SW480 (cell line): ENCODE measurements around the gene CAMLG.
"Not testable (repeated sequence)": the region's sequence is repeated elsewhere in the genome, so short reads cannot be mapped to it uniquely, and the experiment has no call there.

Experiments
- DNase-seq: peaks from one replicate; pipeline ENCODE4 v3.0.0-alpha.2; 2016; ENCODE audit warnings: low spot score

Gene CAMLG

GRCh38 chr5:134738133-134738962, at the start of gene CAMLG:
TSS of gene CAMLG (plus strand) at chr5:134738548. CDS start at chr5:134738621, 73 bp downstream.
- DNase-seq, result peak; percentile 98

- not testable (repeated sequence) for DNase-seq
Measured at GRCh38 chr5:134690144-134690543, 48.2 kb upstream of the CAMLG start.

GRCh38 chr5:134692722-134693121, 45.6 kb upstream of the CAMLG start:
- no peak for DNase-seq

GRCh38 chr5:134708301-134708700, 30.0 kb upstream of the CAMLG start:
- no peak for DNase-seq

DNA sequence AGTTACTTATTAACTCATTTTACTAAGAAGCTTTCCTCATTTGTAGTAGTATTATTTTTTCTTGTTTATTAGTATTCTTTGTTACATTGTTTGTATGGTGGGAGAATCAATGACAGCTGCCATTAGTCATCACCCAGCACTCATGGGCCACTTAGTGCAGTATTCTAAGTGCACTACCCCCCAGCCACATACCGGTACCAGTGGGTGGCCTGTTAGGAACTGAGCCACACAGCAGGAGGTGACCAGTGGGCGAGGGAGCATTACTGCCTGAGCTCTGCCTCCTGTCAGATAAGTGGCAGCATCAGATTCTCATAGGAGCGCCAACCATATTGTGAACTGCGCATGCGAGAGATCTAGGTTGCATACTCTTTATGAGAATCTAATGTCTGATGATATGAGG, 24.2 kb upstream of the CAMLG start:
- DNase-seq, result no peak

DNA sequence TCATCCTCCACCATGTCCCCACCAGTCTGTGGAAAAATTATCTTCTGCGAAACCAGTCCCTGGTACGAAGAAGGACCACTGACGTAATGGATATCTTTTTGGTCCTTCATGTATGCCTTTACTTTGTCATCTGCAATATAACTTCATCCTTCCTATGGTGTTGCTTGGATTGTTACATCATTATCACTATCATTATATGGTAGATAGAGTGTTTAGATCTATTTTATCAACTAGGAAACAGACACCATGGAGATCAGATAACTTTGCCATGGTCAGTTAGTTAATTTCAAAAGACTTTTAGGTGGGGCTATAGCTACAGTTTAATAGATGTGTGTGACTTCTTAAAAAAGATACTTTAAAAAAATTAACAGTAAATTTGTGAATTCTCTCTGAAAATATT, 23.8 kb upstream of the CAMLG start:
- DNase-seq, result no peak

DNA sequence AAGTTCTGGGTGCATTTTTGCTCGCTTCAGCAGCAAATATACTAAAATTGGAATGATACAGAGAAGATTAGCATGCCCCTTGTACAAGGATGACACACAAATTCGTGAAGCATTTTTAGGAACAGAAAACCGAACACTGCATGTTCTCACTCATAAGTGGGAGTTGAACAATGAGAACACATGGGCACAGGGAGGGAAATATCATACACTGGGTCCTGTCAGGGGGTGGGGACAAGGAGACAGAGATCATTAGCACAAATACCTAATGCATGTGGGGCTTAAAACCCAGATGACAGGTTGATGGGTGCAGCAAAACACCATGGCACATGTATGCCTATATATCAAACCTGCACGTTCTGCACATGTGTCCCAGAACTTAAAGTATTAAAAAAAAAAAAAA, 22.9 kb upstream of the CAMLG start:
- not testable (repeated sequence) for DNase-seq

DNA sequence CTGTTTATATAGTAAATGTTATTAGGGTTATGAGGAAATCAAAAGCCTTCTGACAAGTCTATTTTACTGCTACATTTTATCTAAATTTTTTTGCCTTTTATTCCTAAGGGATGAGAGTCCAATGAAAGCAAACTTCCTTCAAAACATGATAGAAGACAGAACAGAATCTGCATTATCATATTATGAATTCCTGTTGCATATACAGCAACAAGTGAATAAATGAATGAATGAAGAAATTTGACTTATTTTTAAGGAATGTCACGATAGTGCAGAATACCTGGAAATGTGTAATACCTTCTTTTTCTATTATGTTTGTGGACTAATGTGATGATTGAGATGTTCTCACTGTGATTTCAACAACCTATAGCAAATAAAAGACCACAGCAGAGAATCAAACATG, 13.5 kb upstream of the CAMLG start:
- DNase-seq, result no peak

- DNase-seq, result no peak
Measured at GRCh38 chr5:134732819-134733218, 5.5 kb upstream of the CAMLG start.

DNA sequence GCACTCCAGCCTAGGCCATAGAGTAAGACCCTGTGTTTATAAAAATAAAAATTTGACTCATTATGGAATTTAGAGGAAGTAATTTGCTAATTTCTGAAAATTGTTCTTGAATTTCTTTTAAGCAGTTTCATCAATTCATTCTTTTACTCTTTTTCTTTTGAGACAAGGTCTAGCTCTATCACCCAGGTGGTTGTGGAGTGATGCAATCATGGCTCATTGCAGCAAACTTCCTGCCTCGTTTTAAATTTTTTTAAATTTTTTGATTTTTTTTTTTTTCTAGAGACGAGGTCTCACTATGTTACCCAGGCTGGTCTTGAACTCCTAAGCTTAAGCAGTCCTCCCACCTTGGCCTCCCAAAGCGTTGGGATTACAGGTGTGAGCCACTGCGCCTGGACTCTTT, 3.1 kb upstream of the CAMLG start:
- no peak for DNase-seq

GRCh38 chr5:134736173-134736812, 2.1 kb upstream of the CAMLG start:
- DNase-seq, result no peak

- DNase-seq, result peak; percentile 90
Measured at GRCh38 chr5:134738963-134739661, 764 bp downstream of the CAMLG start.

GRCh38 chr5:134741052-134741451, 2.7 kb downstream of the CAMLG start:
- no peak for DNase-seq

- no peak for DNase-seq
Measured at GRCh38 chr5:134742134-134742533, 3.8 kb downstream of the CAMLG start.

DNA sequence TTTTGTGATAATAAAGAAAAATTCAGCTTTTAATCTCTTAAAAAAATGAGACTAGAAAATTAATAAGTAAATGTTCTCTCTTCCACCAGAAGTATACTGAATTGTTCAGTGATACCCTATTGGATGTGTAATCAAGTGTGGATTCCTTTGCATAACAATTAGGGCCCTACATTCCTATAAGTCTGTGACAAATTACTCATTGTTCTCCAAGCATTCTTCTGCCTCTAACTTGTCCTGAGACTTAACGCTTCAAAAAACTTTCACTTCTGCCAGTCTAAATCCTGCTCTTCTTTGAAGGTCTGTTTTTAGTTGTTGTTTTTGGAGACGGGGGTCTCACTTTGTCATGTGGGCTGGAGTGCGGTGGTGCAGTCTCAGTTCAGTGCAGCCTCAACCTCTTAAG, 11.1 kb downstream of the CAMLG start:
- DNase-seq, result no peak

GRCh38 chr5:134758176-134758503, 19.8 kb downstream of the CAMLG start:
- DNase-seq, result no peak

DNA sequence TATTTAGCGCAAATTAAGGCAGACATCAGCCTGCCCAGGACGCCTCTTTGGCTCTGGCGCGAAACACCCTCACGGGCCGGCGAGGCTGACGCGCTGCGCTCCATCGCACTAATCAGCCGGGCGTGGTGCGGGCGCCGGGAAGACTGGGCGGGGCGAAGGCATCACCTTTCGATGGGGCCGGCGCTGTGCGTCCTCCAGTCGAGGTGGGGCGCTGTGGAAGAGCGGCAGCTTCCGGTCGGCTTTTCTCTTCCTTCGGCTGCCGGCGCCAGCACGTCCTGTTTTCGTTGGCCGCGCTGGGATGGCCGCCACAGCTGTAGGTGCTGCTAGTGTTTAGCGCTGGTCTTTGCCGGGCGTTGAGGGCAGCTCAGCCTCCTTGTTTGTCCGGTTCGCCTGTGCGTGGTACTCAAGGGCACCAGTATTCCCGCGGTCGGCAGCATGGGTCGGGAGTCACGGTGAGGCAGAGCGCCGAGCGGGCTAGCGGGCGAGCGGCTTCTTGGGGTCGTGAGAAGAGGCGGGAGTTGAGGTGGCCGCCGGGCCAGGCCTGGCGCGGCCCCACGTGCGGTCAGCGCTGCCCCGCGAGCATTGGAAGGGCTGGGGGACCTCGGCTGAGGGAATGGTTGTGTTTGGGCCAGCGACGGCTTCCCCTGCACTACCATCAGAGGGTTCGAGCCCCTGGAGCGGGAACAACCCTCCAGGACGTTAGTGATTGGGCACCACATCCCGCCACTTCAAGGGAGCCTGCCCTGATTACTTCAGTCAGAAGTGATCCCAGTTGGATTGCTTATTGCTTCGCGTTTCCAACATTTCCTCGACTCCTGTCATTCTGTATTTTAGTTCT, 20.4 kb downstream of the CAMLG start, which contains the start of gene DDX46:
DDX46 (plus strand) TSS at position 276 of the 838 bp plus-strand sequence; CDS start at position 436, 160 bp downstream.
- DNase-seq, result peak; percentile 95

- DNase-seq, result not testable (repeated sequence)
Measured at GRCh38 chr5:134767528-134768291, 29.4 kb downstream of the CAMLG start.

DNA sequence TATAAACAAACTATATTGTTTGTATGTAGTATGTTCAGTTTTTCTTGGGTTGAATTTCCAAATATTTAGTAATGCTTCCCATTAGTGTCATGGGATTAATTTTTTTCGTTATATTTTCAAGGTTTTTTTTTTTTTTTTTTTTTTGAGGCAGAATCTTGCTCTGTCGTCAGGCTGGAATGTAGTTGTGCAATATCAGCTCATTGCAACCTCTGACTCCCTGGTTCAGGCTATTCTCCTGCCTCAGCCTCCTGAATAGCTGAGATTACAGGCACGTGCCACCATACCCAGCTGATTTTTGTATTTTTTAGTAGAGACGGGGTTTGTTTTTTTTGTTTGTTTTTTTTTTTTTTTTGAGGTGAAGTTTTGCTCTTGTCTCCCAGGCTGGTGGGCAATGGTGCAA, 30.9 kb downstream of the CAMLG start:
- no peak for DNase-seq

DNA sequence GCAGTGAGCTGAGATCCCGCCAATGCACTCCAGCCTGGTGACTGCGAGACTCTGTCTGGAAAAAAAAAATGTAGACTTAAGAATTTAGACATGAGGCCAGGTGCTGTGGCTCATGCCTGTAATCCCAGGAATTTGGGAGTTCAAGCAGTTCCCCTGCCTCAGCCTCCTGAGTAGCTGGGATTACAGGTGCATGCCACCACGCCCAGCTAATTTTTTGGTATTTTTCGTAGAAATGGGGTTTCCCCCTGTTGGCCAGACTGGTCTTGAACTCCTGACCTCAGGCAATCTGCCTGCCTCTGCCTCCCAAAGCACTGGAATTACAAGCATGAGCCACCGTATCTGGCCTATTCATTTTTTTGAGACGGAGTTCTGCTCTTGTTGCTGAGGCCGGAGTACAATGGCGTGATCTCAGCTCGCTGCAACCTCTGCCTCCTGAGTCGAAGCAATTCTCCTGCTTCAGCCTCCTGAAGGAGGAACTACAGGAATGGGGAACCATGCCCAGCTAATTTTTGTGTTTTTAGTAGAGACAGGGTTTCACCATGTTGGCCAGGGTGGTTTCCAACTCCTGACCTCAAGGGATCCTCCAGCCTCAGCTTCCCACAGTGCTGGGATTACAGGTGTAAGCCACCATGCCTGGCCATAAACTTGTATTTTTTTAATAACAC, 34.2 kb downstream of the CAMLG start:
- DNase-seq, result no peak

DNA sequence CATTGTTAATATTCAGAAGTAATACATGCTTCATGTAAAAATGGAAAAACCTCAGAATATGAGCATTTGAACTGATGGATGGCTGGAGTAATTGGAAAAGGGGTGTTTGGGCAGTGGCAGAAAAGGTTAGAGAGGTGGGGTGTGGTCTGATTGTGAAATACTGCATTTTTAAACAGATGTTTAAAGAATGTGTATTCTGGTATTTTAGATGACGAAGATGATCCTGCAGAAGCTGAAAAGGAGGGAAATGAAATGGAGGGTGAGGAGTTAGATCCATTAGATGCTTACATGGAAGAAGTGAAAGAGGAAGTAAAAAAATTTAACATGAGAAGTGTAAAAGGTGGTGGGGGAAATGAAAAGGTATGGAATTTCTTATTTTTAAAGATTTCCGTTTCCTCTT, 39.0 kb downstream of the CAMLG start:
- no peak for DNase-seq
